ENCODE results near the gene PLXNA4. TPM values are rescaled to one million over a fixed set of nuclear protein-coding genes. Genes with fewer than 3 reads are reported as not detected.

Gene PLXNA4
- total RNA-seq, 1 experiment from 2014 or later = 0.11 TPM

DNA sequence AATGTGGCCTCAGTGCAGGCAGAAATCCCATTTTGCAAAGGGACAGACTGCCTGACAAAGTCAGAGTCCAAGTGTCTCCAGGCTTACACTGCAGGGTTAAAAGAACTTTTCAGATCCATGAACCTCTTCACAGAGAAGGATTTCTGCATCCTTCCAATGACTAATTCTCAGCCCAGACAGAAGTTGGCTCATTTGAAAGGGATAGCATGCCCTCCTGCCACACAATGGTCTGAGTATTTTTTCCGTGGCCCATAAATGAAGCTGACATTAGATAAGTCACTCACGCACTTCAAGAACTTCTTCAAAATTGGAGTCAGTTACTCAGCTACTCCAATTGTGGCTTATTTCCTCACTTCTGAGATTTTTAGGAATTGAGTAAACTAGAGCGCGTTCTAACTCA lies 170.2 kb downstream of the PLXNA4 start:
- Histone ChIP-seq H3K9me3 (ENCODE audit: low read depth, low read length, poor library complexity, severe bottlenecking) (no peaks in the 10 kb centered on the region), H3K4me1 (ENCODE audit: insufficient read depth, low read length, poor library complexity, severe bottlenecking) (no peaks in the 10 kb centered on the region), H3K27ac (ENCODE audit: low read depth, low read length, poor library complexity, severe bottlenecking) (no peak overlapping the region), H3K27me3 (replicated peaks; ENCODE audit: insufficient read depth, low read depth, low read length, poor library complexity) (no peaks in the 10 kb centered on the region), H3K4me3 (ENCODE audit: low read depth, low read length, poor library complexity, severe bottlenecking) (no peak overlapping the region), H3K36me3 (ENCODE audit: insufficient read depth, low read length, poor library complexity, severe bottlenecking) (no peaks in the 10 kb centered on the region)
- CTCF ChIA-PET = no interaction called here
- TF ChIP-seq, protein P1, sequence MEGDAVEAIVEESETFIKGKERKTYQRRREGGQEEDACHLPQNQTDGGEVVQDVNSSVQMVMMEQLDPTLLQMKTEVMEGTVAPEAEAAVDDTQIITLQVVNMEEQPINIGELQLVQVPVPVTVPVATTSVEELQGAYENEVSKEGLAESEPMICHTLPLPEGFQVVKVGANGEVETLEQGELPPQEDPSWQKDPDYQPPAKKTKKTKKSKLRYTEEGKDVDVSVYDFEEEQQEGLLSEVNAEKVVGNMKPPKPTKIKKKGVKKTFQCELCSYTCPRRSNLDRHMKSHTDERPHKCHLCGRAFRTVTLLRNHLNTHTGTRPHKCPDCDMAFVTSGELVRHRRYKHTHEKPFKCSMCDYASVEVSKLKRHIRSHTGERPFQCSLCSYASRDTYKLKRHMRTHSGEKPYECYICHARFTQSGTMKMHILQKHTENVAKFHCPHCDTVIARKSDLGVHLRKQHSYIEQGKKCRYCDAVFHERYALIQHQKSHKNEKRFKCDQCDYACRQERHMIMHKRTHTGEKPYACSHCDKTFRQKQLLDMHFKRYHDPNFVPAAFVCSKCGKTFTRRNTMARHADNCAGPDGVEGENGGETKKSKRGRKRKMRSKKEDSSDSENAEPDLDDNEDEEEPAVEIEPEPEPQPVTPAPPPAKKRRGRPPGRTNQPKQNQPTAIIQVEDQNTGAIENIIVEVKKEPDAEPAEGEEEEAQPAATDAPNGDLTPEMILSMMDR (conservative IDR thresholded peaks at IDR 0.05; ENCODE audit: low read depth, low read length) = no peak
- TF ChIP-seq EZH2 (IDR thresholded peaks at IDR 0.05; ENCODE audit: borderline replicate concordance, low read depth, low read length, poor library complexity, severe bottlenecking) = no peak
- POLR2A ChIA-PET (ENCODE audit: low non-redundant PET) = no interaction called here
- no peak for DNase-seq (ENCODE audit: low spot score)
- intact Hi-C loops (cut with micrococcal nuclease; ENCODE audit: unreplicated experiment) = no loop called here
- no TSS peak for BruUV-seq (replicated peaks)

DNA sequence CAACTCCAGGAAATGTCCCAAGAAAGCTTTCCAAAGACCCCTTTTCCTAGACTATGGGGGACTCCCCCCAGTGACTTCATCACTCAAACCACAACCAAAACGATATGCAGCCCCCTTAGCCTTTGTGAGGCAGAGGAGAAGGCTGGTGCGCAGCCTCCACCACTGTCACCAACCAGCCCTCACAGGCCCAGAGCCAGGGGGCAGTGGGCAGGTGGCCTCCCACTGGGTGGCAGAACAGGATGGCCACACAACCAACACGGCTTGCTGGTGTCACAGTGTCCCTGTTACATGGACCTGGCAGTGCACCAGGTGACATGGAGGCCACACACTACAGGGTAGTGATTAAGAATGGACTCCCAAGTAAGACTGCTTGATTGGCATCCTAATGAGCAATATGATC lies 172.0 kb downstream of the PLXNA4 start:
- TF ChIP-seq, protein P1 (conservative IDR thresholded peaks at IDR 0.05; ENCODE audit: low read depth, low read length) = no peak
- no peak for TF ChIP-seq EZH2 (IDR thresholded peaks at IDR 0.05; ENCODE audit: borderline replicate concordance, low read depth, low read length, poor library complexity, severe bottlenecking)
- Histone ChIP-seq H3K4me1 (ENCODE audit: insufficient read depth, low read length, poor library complexity, severe bottlenecking) (no peaks in the 10 kb centered on the region), H3K9me3 (ENCODE audit: low read depth, low read length, poor library complexity, severe bottlenecking) (no peaks in the 10 kb centered on the region), H3K4me3 (ENCODE audit: low read depth, low read length, poor library complexity, severe bottlenecking) (no peak overlapping the region), H3K36me3 (ENCODE audit: insufficient read depth, low read length, poor library complexity, severe bottlenecking) (no peaks in the 10 kb centered on the region), H3K27me3 (replicated peaks; ENCODE audit: insufficient read depth, low read depth, low read length, poor library complexity) (no peaks in the 10 kb centered on the region), H3K27ac (ENCODE audit: low read depth, low read length, poor library complexity, severe bottlenecking) (no peak overlapping the region)
- intact Hi-C loops (cut with micrococcal nuclease; ENCODE audit: unreplicated experiment) = no loop called here
- no TSS peak for BruUV-seq (replicated peaks)
- CTCF ChIA-PET = no interaction called here
- no peak for DNase-seq (ENCODE audit: low spot score)
- POLR2A ChIA-PET (ENCODE audit: low non-redundant PET) = no interaction called here

DNA sequence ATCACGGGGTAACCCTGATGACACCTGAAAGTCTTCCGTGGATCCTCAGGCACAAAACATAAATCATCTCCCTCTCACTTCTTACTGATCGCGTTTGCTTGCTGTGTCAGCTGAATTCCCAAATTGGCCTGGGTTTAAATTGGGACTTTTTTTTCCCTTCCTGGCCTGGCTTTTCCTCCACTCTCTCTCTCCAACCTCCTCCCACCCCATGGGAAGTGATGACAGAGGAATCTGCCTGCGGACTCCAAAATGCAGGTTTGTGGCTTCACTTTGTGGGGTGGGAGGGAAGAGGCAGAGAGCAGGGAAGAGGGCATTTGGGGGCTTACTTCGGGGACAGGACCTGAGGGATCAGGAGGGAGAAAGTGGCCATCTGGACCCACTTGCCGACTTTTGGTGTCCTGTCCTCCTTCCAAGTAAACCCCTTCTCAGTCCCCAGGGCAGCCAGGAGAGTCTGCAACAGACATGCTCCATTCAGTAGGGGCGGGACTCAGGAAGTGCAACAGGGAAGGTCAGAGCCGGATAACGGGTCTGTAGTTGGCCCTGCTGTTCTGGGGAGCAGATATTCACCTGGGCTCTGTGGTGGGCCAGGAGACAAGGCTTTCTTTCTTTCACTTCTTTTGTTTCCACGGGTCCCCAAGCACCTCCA lies 172.7 kb downstream of the PLXNA4 start:
- no TSS peak for BruUV-seq (replicated peaks)

More for the DNA sequence above, 172.7 kb downstream of the PLXNA4 start:
- TF ChIP-seq, protein P1 (conservative IDR thresholded peaks at IDR 0.05; ENCODE audit: low read depth, low read length) = no peak
- no peak for TF ChIP-seq EZH2 (IDR thresholded peaks at IDR 0.05; ENCODE audit: borderline replicate concordance, low read depth, low read length, poor library complexity, severe bottlenecking)
- intact Hi-C loops (cut with micrococcal nuclease; ENCODE audit: unreplicated experiment) = no loop called here
- H3K4me1 ChIP-seq (ENCODE audit: insufficient read depth, low read length, poor library complexity, severe bottlenecking) = no peaks in the 10 kb centered on the region
- DNase-seq (ENCODE audit: low spot score) = no peak
- ChIA-PET CTCF (no interaction called here), POLR2A (ENCODE audit: low non-redundant PET) (no interaction called here)
- no peak overlapping the region for H3K4me3 ChIP-seq (ENCODE audit: low read depth, low read length, poor library complexity, severe bottlenecking)
- H3K36me3 ChIP-seq (ENCODE audit: insufficient read depth, low read length, poor library complexity, severe bottlenecking) = no peaks in the 10 kb centered on the region
- no peaks in the 10 kb centered on the region for H3K9me3 ChIP-seq (ENCODE audit: low read depth, low read length, poor library complexity, severe bottlenecking)
- no peak overlapping the region for H3K27ac ChIP-seq (ENCODE audit: low read depth, low read length, poor library complexity, severe bottlenecking)
- H3K27me3 ChIP-seq (replicated peaks; ENCODE audit: insufficient read depth, low read depth, low read length, poor library complexity) = no peaks in the 10 kb centered on the region

Measured in A673 (cell line).